Neural cell (in vitro differentiated cells): Measurements from ENCODE around the gene GGCT.

Experiments
- CTCF ChIP-seq: fragments of 450-650 bp; IDR thresholded peaks from 2 replicates; pipeline ENCODE4 v1.5.1; 2014; ENCODE audit warnings: antibody characterized with exemption, mild to moderate bottlenecking, moderate library complexity; ENCODE audit not compliant: poor library complexity, severe bottlenecking
- EP300 ChIP-seq: fragments of 450-650 bp; conservative IDR thresholded peaks from 2 replicates; pipeline ENCODE4 v1.6.1; 2014; ENCODE audit warnings: antibody characterized with exemption, mild to moderate bottlenecking, moderate library complexity; ENCODE audit not compliant: poor library complexity, severe bottlenecking
- EZH2 ChIP-seq: fragments of 200-600, 300-800 bp; shearing (Covaris generic), sonication (generic); IDR thresholded peaks from 2 replicates; pipeline ENCODE4 v1.6.1; 2014; ENCODE audit warnings: antibody characterized with exemption, low read length, borderline replicate concordance, mild to moderate bottlenecking; ENCODE audit not compliant: insufficient read depth, poor library complexity, severe bottlenecking
- MXI1 ChIP-seq: fragments of 450-650 bp; conservative IDR thresholded peaks from 2 replicates; pipeline ENCODE4 v1.6.1; 2014; ENCODE audit warnings: antibody characterized with exemption, mild to moderate bottlenecking; ENCODE audit not compliant: poor library complexity, severe bottlenecking
- POLR2AphosphoS5 ChIP-seq: IDR thresholded peaks from 2 replicates; pipeline ENCODE4 v1.6.1; 2012
- RAD21 ChIP-seq: fragments of 450-650 bp; conservative IDR thresholded peaks from 2 replicates; pipeline ENCODE4 v1.6.1; 2014; ENCODE audit warnings: antibody characterized with exemption, mild to moderate bottlenecking, moderate library complexity
- REST ChIP-seq: IDR thresholded peaks from 2 replicates; pipeline ENCODE4 v1.6.1; 2012; ENCODE audit warnings: borderline replicate concordance
- SMC3 ChIP-seq: fragments of 450-650 bp; conservative IDR thresholded peaks from 2 replicates; pipeline ENCODE4 v1.6.1; 2014; ENCODE audit warnings: antibody characterized with exemption, mild to moderate bottlenecking, moderate library complexity; ENCODE audit not compliant: poor library complexity
- TAF1 ChIP-seq: IDR thresholded peaks from 2 replicates; pipeline ENCODE4 v1.6.1; 2012; ENCODE audit warnings: low read depth

GRCh38 chr7:30459591-30460245, 44.9 kb downstream of the GGCT start:
- TF ChIP-seq EP300: no peak
- no peak for TF ChIP-seq CTCF
- no peak for TF ChIP-seq POLR2AphosphoS5
- TF ChIP-seq TAF1: no peak
- TF ChIP-seq EZH2: no peak
- TF ChIP-seq MXI1: no peak
- TF ChIP-seq REST: no peak
- TF ChIP-seq RAD21: no peak
- TF ChIP-seq SMC3: no peak
